Upper lobe of left lung (tissue), 6 donors: ENCODE measurements around the gene AGAP1. TPM values are rescaled to one million over a fixed set of nuclear protein-coding genes. Genes with fewer than 3 reads are reported as not detected.
"Not testable (repeated sequence)": the region's sequence is repeated elsewhere in the genome, so short reads cannot be mapped to it uniquely, and the experiment has no call there.

Experiments used
- ATAC-seq, 2 donors: fragments of 200-7000 bp; cut with Tn5 transposase; one replicate each; pipeline ENCODE4 v1.9.1; 2022; ENCODE audit warnings: mild to moderate bottlenecking in 2 of 2, moderate library complexity in 2 of 2; ENCODE audit not compliant: low FRiP score in 2 of 2
- DNase-seq, 2 donors: peaks; one replicate each; pipeline ENCODE4 v3.0.0-alpha.2; 2019 to 2020
- H3K27ac ChIP-seq, 4 donors: fragments of 200-600 bp; sonication (generic); one replicate each; pipeline ENCODE4 v1.5.1; 2016 to 2019
- H3K27me3 ChIP-seq, 4 donors: fragments of 200-600 bp; sonication (generic); one replicate each; pipeline ENCODE4 v1.5.1; 2017 to 2019
- H3K36me3 ChIP-seq, 4 donors: fragments of 200-600 bp; sonication (generic); one replicate each; pipeline ENCODE4 v1.5.1; 2016 to 2019
- H3K4me1 ChIP-seq, 4 donors: fragments of 200-600 bp; sonication (generic); one replicate each; pipeline ENCODE4 v1.5.1; 2018 to 2019
- H3K4me3 ChIP-seq, 4 donors: fragments of 200-600 bp; sonication (generic); one replicate each; pipeline ENCODE4 v1.5.1; 2017 to 2019; ENCODE audit warnings: mild to moderate bottlenecking in 2 of 4, moderate library complexity in 1 of 4
- H3K9me3 ChIP-seq, 4 donors: fragments of 200-600 bp; sonication (generic); one replicate each; pipeline ENCODE4 v1.5.1; 2018 to 2019
- CTCF ChIP-seq, 6 experiments: fragments of 450-650 bp in 4 of 6; fragments of 200-600 bp in 2 of 6; sonication (generic) in 2 of 6; IDR thresholded peaks; one replicate each; pipeline ENCODE4 v1.5.1; 2016 to 2019; ENCODE audit warnings: antibody characterized with exemption in 6 of 6
- EP300 ChIP-seq, 4 donors: sonication (generic); formaldehyde crosslinking; IDR thresholded peaks; one replicate each; pipeline ENCODE4 v1.5.1; 2017; ENCODE audit warnings: antibody characterized with exemption in 4 of 4, control low read depth in 2 of 4
- POLR2A ChIP-seq, 4 donors: fragments of 450-650 bp; IDR thresholded peaks; one replicate each; pipeline ENCODE4 v1.5.1; 2016 to 2017; ENCODE audit warnings: antibody characterized with exemption in 4 of 4, mild to moderate bottlenecking in 2 of 4
- POLR2AphosphoS5 ChIP-seq, 2 donors: sonication (generic); formaldehyde crosslinking; IDR thresholded peaks; one replicate each; pipeline ENCODE4 v1.5.1; 2017; ENCODE audit warnings: antibody characterized with exemption in 2 of 2
- WGBS, 2 donors: methylation state at CpG; one replicate each; pipeline ENCODE4 v1.1.5; 2017 to 2018; 5-methylcytosine and 5-hydroxymethylcytosine counted together
- total RNA-seq, 6 donors: library from RNA; depleted of rRNA in 4 of 6; stranded (reverse); fragments of >200 nt in 4 of 6; gene quantifications; one replicate each; pipeline versions ENCODE4 v1.1.0 to v1.2.1, GENCODE V29; 2016 to 2021
- donor health status: DM: no; HTN: no; CAD: no; lungs with moderate emphysema.
- donor health status: DM: no; HTN: yes; CAD: no; lungs with severe emphysema.

Gene AGAP1
- total RNA-seq, 6 donors from 2014 or later: 25.5 to 45.1 (median 30.7) TPM

- 85 to 91% methylated on average over 4 of the region's 4 CpGs for WGBS, 2 donors
- H3K4me3 ChIP-seq: no peak overlapping the region
- no peaks in the 10 kb centered on the region for H3K27me3 ChIP-seq
- no peak for DNase-seq
- H3K36me3 ChIP-seq: no peaks in the 10 kb centered on the region
- ATAC-seq: no peak
- no peak overlapping the region for H3K27ac ChIP-seq
- H3K9me3 ChIP-seq: no peaks in the 10 kb centered on the region
- no peak for TF ChIP-seq POLR2A (IDR thresholded peaks at IDR 0.05)
- TF ChIP-seq EP300 (IDR thresholded peaks at IDR 0.05): no peak
- no peak for TF ChIP-seq POLR2AphosphoS5 (IDR thresholded peaks at IDR 0.05)
- TF ChIP-seq CTCF (IDR thresholded peaks at IDR 0.05): no peak
- peaks cover 0 to 9% (median 3%) of the 10 kb centered on the region in 4 donors for H3K4me1 ChIP-seq
These were observed 106.6 kb downstream of the AGAP1 start for GRCh38 chr2:235600406-235600805.

- TF ChIP-seq POLR2AphosphoS5 (IDR thresholded peaks at IDR 0.05) (no peak), CTCF (IDR thresholded peaks at IDR 0.05) (no peak), POLR2A (IDR thresholded peaks at IDR 0.05) (no peak), EP300 (IDR thresholded peaks at IDR 0.05) (no peak)
- ATAC-seq: no peak
- Histone ChIP-seq H3K27me3 (no peaks in the 10 kb centered on the region), H3K4me3 (no peak overlapping the region), H3K27ac (no peak overlapping the region), H3K36me3 (no peaks in the 10 kb centered on the region), H3K9me3 (no peaks in the 10 kb centered on the region), H3K4me1 (peaks cover 0 to 15% (median 5%) of the 10 kb centered on the region in 4 donors)
- DNase-seq: no peak
- WGBS, 2 donors: 77 to 80% methylated on average over 5 of the region's 5 CpGs
These were observed 107.1 kb downstream of the AGAP1 start for GRCh38 chr2:235600926-235601325.

GRCh38 chr2:235601960-235602704 is 108.3 kb downstream of the AGAP1 start:
- no peak overlapping the region for H3K4me3 ChIP-seq
- no peaks in the 10 kb centered on the region for H3K27me3 ChIP-seq
- no peaks in the 10 kb centered on the region for H3K9me3 ChIP-seq
- no peak overlapping the region for H3K27ac ChIP-seq
- H3K36me3 ChIP-seq: no peaks in the 10 kb centered on the region
- ATAC-seq (no peak), DNase-seq (no peak)
- peaks cover 0 to 19% (median 9%) of the 10 kb centered on the region in 4 donors for H3K4me1 ChIP-seq
- 85 to 87% methylated on average over 12 of the region's 12 CpGs for WGBS, 2 donors
- TF ChIP-seq POLR2AphosphoS5 (IDR thresholded peaks at IDR 0.05) (no peak), POLR2A (IDR thresholded peaks at IDR 0.05) (no peak), CTCF (IDR thresholded peaks at IDR 0.05) (no peak), EP300 (IDR thresholded peaks at IDR 0.05) (no peak)

- H3K4me1 ChIP-seq: peaks cover 0 to 19% (median 9%) of the 10 kb centered on the region in 4 donors
- H3K27me3 ChIP-seq, H3K9me3 ChIP-seq, H3K27ac ChIP-seq, H3K4me3 ChIP-seq, H3K36me3 ChIP-seq, ATAC-seq, DNase-seq: not testable (repeated sequence)
- 78 to 82% methylated on average over 7 of the region's 7 CpGs for WGBS, 2 donors
These were observed 109.1 kb downstream of the AGAP1 start for GRCh38 chr2:235602971-235603370.

GRCh38 chr2:235603659-235604058 is 109.8 kb downstream of the AGAP1 start:
- DNase-seq (no peak), ATAC-seq (no peak)
- TF ChIP-seq POLR2A (IDR thresholded peaks at IDR 0.05): no peak
- TF ChIP-seq CTCF (IDR thresholded peaks at IDR 0.05): no peak
- no peak for TF ChIP-seq EP300 (IDR thresholded peaks at IDR 0.05)
- no peak for TF ChIP-seq POLR2AphosphoS5 (IDR thresholded peaks at IDR 0.05)
- H3K27me3 ChIP-seq: no peaks in the 10 kb centered on the region
- no peaks in the 10 kb centered on the region for H3K9me3 ChIP-seq
- H3K27ac ChIP-seq: no peak overlapping the region
- H3K4me3 ChIP-seq: no peak overlapping the region
- WGBS, 2 donors: 68 to 81% methylated on average over 8 of the region's 8 CpGs
- peaks cover 0 to 19% (median 9%) of the 10 kb centered on the region in 4 donors for H3K4me1 ChIP-seq
- H3K36me3 ChIP-seq: no peaks in the 10 kb centered on the region
